T-helper 9 cell (primary cell): ENCODE measurements around the gene NOX3.
"Not testable (repeated sequence)": the region's sequence is repeated elsewhere in the genome, so short reads cannot be mapped to it uniquely, and the experiment has no call there.

ENCODE experiments used
- DNase-seq: peaks from one replicate; pipeline ENCODE4 v3.0.0-alpha.2; 2020

Gene NOX3

DNA sequence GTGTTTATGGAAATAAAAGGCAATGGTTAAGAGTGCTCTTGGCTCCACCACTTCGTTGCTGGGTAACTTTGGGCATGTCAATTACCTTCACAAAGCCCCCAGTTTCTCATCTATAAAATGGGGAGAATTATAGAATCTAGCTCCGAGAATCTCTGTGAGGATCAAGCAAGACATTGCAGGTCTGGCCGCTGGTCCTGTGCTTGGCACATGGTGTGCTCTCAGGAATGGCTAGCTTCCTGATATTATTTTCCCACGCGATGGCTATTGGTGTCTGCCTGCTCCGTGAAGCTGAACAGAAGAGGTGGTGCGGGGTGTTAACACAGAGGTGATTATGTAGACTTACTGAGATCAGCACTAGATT, 57.0 kb downstream of the NOX3 start:
- no peak for DNase-seq

GRCh38 chr6:155398221-155398620, 57.4 kb downstream of the NOX3 start:
- DNase-seq, result no peak

DNA sequence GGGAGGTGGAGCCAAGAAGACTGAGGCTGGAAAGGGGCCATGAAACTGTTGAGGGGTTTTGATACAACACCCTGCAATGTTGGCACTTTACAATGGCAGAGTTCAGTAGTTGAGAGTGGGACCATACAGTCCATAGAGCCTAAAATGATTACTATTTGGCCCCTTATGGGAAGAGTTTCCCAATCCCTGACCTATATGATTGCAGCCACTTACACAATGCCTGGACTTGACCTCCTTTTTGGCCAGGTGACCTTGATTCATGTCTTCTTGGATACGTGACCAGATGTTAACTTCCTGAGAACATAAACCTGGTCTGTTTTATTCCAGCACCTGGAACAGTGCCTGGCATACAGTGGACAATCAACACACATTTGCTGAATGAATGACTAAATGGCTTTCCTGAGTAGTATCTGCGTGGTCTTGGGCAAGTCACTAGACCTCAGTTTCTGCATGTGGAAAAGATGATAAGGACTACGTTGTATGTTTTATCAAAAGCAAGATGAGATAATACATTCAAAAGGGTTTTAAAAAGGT, 58.4 kb downstream of the NOX3 start:
- no peak for DNase-seq

DNA sequence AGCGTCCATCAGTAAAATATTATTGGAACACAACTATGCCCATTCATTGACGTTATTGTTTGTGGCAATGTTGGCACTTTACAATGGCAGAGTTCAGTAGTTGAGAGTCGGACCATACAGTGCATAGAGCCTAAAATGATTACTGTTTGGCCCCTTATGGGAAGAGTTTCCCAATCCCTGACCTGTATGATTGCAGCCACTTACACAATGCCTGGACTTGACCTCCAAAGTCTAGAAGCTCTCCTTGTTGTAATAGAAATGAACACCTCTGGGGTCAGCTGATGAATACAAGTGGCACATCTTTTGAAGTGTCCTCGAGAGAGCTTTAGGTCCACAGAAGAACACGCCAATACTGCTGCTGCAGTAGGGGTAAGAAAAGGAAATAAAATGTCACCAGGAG, 59.0 kb downstream of the NOX3 start:
- no peak for DNase-seq

GRCh38 chr6:155395339-155395738, 60.3 kb downstream of the NOX3 start:
- DNase-seq, result no peak

GRCh38 chr6:155389130-155389529, 66.5 kb downstream of the NOX3 start:
- no peak for DNase-seq

DNA sequence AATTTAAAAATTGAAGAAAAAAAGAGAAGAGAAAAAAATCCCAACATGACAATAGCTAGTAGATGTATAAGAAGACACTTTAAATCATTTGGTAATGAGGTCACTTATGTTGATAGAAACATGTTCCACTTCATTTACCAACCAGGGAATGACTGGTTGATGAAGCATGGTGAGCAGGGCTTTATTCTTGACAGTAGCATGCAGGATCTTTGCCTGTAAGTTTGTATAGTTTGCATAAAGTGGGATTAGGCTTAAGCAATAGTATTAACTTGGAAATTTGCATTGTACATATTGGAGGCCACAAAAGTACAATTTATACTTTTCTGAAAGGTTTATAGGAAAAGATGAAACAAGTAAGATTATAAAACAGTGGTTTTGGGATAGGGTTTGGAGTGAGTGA, 67.0 kb downstream of the NOX3 start:
- DNase-seq, result no peak

- DNase-seq, result no peak
Observed at GRCh38 chr6:155387481-155387880, 68.2 kb downstream of the NOX3 start.

DNA sequence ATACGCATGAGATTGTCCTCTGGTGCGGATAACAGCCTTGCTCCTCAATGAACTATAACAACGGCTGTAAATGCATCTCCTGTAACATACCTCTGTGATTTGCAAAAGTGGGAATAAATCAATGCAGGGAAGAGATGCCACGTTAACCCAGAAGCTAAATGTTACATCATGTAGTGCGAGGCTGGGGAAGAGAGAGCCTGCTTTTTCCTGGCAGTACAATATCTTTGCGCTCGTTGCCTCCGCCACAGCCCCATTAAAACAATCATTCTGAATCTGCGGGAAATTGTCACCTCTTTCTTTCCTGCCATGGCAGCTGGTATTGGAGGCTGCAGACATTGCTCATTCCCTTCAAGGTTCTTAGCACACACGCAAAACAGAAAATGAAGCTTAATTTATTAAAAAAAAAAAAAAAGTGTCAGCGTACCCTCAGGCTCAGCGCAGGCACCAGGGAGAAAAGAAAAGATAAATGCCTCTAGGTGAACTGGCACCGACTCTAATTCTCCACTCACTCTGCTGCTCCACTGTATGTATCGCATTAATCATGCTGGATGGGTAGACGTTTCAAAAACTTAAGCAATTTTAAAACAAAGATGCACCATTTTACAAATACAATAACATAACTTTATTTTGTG, 71.2 kb downstream of the NOX3 start:
- no peak for DNase-seq

DNA sequence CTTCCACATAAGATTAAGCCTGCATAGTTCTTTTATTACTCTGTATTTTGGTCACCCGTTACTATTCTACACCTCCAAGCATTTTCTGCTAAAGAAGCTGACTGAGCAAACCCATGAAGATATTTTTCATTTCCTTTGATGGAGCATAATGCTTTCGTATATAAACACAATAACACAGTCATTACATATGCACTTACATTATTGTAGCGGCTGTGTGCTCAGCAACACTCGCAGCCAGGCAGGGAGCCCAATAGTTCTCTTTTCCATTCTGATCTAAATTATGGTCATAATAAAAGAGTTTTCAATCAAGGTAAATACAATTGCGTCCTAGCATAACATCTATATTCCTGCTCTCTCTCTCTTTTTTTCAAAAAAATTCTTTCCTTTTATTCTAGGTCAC, 71.7 kb downstream of the NOX3 start:
- DNase-seq, result no peak

DNA sequence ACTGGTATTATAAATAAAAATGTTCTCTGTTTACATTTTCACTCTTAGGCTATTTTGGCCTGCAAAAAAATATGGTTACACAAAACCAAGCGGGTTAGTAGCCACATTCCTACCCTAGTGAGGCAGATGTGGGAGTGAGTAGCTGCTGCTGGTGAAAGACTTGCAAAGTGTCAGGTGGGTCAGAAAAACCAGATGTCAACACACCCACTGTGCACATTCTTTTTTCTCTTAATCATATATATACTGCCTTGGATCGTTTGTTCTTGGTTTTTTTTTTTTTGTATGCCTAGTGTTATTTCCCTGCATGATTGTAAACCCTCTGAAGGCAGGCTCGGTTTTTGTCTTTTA, 73.3 kb downstream of the NOX3 start:
- no peak for DNase-seq

DNA sequence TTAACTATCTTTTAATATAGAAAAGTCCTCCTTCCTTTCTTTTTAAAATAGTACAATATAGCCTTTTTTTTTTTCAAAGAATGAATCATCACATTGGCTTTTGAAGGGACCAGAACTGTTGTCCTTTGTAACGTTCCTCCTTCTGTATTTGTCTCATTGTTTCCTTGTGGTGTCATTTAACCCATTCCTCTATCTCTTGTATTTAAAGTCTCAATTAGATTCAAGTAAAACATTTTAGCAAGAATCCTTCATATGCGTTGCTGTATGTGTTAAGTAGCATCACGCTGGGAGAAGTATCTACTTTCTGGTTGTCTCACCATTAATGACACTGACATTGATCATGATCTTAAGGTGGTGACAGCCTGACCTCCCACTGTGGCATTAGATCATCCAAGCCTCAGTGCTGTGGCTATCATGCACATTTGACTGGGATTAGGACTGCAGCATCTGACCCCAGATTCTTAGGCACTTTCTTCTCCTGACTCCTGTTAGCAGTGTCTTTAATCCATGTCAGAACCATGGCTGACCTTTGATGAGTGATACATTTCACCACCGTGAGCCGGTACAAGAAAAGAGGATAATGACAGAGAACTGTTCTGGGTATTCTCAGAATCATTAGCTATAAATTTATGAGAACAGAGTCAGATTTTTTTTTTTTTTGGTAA, 73.8 kb downstream of the NOX3 start:
- no peak for DNase-seq

- no peak for DNase-seq
Observed at GRCh38 chr6:155380666-155381332, 74.8 kb downstream of the NOX3 start.

DNA sequence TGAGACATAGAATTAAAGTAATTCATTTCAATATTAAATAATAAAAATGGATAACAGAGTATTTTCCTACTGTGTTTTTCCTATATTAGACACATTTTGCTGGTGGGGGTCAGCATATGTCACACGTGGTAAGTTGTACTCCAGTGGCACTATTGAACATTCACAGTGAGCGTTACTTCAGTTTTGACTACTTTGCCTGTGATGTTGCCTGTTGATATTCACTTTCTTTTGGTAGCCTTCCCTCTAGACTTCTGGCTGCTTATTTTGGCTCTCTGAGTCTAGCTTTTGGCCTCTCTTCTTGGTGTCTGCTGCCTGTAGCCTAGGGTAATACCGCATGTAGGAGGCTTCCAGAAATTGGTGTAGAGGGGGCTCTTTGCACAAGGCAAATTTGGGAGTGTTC, 76.9 kb downstream of the NOX3 start:
- DNase-seq, result no peak

DNA sequence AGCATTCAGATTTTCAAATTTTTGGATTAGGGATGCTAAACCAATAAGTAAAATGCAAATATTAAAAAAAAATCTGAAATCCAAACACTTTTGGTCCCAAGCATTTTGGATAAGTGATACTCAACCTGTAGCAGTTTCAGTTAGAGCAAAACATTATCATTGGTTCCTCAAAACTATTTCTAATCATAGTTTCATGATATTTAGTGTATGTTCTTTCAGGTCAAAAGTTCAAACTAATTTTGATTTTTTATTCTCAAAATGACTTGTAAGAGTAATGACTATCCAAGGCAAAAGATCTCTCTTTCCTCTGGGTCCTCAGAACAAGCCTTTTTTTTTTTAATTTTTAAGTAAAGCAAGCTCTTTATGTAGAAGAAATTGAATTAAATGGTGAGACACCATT, 77.4 kb downstream of the NOX3 start:
- no peak for DNase-seq

DNA sequence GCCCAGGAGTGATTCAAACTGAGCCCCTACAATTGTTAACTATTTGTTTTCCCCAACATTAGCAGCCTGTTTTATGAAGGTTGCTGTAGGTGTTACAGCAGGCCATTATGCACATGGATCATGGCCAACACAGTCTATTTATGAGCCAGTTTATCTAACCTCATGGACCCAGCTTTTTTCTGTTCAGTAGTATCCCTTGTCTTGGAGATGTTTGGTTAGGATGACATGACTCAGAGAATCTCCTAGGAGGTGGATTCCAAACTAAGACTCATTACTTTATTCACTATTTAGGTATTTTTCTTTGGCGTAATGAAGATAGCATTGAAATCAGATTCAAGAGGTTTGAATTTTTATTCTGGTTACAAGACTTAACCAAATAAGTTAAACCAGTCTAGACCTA, 78.6 kb downstream of the NOX3 start:
- DNase-seq, result no peak

DNA sequence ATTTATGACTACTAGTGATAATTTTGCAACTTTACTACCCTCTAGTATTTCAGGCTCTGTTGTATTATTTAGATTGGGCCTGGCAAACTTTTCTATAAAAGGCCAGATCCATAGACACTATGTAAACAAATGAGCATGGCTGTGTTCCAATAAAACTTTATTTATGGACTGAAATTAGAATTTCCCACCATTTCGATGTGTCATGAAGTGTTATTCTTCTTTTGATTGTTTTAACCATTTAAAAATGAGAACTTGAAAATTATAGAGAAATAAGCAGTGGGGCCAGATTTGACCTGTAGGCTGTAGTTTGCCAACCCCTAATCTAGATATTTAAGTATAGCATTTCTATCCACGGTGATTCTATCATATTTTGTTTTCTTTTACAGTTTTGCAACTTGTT, 79.8 kb downstream of the NOX3 start:
- no peak for DNase-seq

DNA sequence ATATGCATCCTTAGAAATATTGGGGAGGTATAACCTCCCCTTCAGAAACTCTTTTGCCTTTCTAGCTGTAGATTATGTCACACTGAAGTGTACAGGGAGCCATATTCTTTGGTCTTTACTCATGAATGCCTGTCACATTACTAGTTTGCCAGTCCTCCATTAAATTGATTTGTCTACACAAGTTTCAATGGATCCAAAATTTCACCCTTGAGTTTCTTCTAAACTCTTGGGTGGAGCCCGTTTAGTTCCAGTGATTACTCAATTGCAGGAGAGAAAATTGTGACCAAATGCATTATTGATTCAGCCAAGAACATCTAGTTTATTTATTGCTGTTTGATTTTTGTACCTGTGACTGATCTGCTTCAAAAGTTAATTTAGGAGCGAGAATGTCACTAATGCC, 81.0 kb downstream of the NOX3 start:
- DNase-seq, result no peak

- no peak for DNase-seq
Observed at GRCh38 chr6:155373276-155373675, 82.4 kb downstream of the NOX3 start.

GRCh38 chr6:155372256-155372655, 83.4 kb downstream of the NOX3 start:
- no peak for DNase-seq

DNA sequence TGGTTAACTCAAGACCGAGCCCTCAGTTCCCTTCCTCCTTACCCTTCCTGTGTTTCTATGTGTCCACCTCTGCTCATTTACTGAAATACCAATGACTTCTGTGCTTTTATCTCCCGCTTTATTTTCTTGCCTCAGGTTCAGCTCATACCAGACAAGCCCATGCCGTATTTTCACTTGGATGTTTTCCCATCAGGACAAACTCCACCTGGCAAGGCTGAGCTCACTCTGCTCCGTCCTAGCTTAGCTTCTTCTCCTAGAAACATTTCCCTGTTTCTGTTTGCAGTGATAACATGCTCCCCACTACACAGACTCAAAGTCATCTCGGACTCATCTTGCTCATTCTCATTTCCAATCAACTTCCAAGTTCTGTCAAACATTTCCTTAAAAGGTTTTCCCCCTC, 84.4 kb downstream of the NOX3 start:
- DNase-seq, result no peak

- DNase-seq, result no peak
Observed at GRCh38 chr6:155366325-155366724, 89.3 kb downstream of the NOX3 start.

GRCh38 chr6:155364844-155365437, 90.7 kb downstream of the NOX3 start:
- no peak for DNase-seq

- not testable (repeated sequence) for DNase-seq
Observed at GRCh38 chr6:155364021-155364420, 91.6 kb downstream of the NOX3 start.
